ENCODE data around the gene ABHD18. TPM values are rescaled to one million over a fixed set of nuclear protein-coding genes. Genes with fewer than 3 reads are reported as not detected.
"Not testable (repeated sequence)": the region's sequence is repeated elsewhere in the genome, so short reads cannot be mapped to it uniquely, and the experiment has no call there.

ABHD18 gene
- polyA plus RNA-seq, 4 donors: 5.8 to 17.4 (median 10.0) TPM

DNA sequence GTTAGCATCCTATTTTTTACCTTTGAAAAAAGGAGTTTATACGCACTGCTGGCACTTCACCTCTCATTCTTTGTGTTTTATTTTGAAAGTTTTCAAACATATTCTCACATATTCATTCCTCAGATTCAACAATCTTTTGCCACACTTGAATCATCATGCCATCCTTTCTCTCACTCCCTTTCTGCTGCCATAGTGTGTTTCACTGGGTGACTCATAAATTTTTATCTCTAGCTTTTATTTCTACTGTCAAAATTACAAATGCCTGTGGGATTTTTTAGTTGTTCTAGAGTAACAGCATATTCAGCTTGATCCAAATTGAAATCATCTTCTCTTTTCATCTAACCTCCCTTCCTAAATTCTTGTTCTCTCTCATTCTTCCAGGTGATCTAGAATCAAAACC lies 28.2 kb upstream of the ABHD18 start:
- Histone ChIP-seq H3K4me1 (ENCODE audit: control insufficient read depth in 3 of 3, insufficient read depth in 2 of 3, low read depth in 1 of 3, low read length in 2 of 3) (no peaks in the 10 kb centered on the region), H3K9me3 (ENCODE audit: control insufficient read depth in 2 of 2, insufficient read depth in 1 of 2, low read depth in 1 of 2, low read length in 1 of 2) (no peaks in the 10 kb centered on the region), H3K4me3 (ENCODE audit: low read depth in 1 of 3, low read length in 3 of 3) (no peak overlapping the region), H3K27me3 (ENCODE audit: control insufficient read depth in 3 of 3, insufficient read depth in 3 of 3, low read length in 3 of 3) (no peaks in the 10 kb centered on the region), H3K36me3 (ENCODE audit: control insufficient read depth in 3 of 3, insufficient read depth in 2 of 3, low read depth in 1 of 3, low read length in 3 of 3) (peaks cover 2 to 11% (median 3%) of the 10 kb centered on the region in 3 donors), H3K27ac (ENCODE audit: low read depth in 1 of 3, low read length in 2 of 3) (no peak overlapping the region)
- FAIRE-seq (no peak), DNase-seq (no peak)
- WGBS, 3 donors: 97 to 100% (median 97%) methylated on average over 1 of the region's 1 CpG

- WGBS, 3 donors: 94 to 97% (median 97%) methylated on average over 2 of the region's 2 CpGs
- no peaks in the 10 kb centered on the region for H3K4me1 ChIP-seq (ENCODE audit: control insufficient read depth in 3 of 3, insufficient read depth in 2 of 3, low read depth in 1 of 3, low read length in 2 of 3)
- DNase-seq (no peak), FAIRE-seq (no peak)
- no peaks in the 10 kb centered on the region for H3K9me3 ChIP-seq (ENCODE audit: control insufficient read depth in 2 of 2, insufficient read depth in 1 of 2, low read depth in 1 of 2, low read length in 1 of 2)
- no peak overlapping the region for H3K27ac ChIP-seq (ENCODE audit: low read depth in 1 of 3, low read length in 2 of 3)
- no peaks in the 10 kb centered on the region for H3K27me3 ChIP-seq (ENCODE audit: control insufficient read depth in 3 of 3, insufficient read depth in 3 of 3, low read length in 3 of 3)
- H3K4me3 ChIP-seq (ENCODE audit: low read depth in 1 of 3, low read length in 3 of 3): no peak overlapping the region
- peaks cover 2 to 28% (median 2%) of the 10 kb centered on the region in 3 donors for H3K36me3 ChIP-seq (ENCODE audit: control insufficient read depth in 3 of 3, insufficient read depth in 2 of 3, low read depth in 1 of 3, low read length in 3 of 3)
Observed at GRCh38 chr4:127957105-127957504, 8.1 kb upstream of the ABHD18 start.

DNA sequence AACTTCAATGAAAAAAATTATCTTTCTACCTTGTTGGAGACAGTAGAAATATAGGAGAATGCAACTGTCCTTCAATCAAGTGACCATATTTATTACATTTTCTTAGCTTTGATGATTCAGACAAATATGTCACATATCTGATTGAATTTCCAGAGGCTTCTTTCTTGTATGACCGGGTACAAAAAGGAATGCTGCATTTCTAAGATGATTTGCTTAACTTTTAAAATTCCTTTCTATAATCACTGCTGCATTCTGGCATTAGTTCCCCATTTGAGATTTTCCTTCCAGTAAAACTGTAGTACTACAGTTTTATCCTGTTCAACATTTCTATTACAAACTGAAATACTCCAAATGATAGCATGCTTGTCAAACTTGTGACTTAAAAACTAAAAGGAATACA lies 5.4 kb upstream of the ABHD18 start:
- H3K27ac ChIP-seq (ENCODE audit: low read depth in 1 of 3, low read length in 2 of 3): no peak overlapping the region
- H3K4me3 ChIP-seq (ENCODE audit: low read depth in 1 of 3, low read length in 3 of 3): no peak overlapping the region
- H3K27me3 ChIP-seq (ENCODE audit: control insufficient read depth in 3 of 3, insufficient read depth in 3 of 3, low read length in 3 of 3): no peaks in the 10 kb centered on the region
- H3K36me3 ChIP-seq (ENCODE audit: control insufficient read depth in 3 of 3, insufficient read depth in 2 of 3, low read depth in 1 of 3, low read length in 3 of 3): peaks cover 0 to 19% (median 2%) of the 10 kb centered on the region in 3 donors
- H3K9me3 ChIP-seq (ENCODE audit: control insufficient read depth in 2 of 2, insufficient read depth in 1 of 2, low read depth in 1 of 2, low read length in 1 of 2): no peaks in the 10 kb centered on the region
- 83 to 89% (median 85%) methylated on average over 1 of the region's 1 CpG for WGBS, 3 donors
- no peaks in the 10 kb centered on the region for H3K4me1 ChIP-seq (ENCODE audit: control insufficient read depth in 3 of 3, insufficient read depth in 2 of 3, low read depth in 1 of 3, low read length in 2 of 3)
- no peak for FAIRE-seq
- no peak for DNase-seq

GRCh38 chr4:127963633-127964398 lies 1.4 kb upstream of the ABHD18 start:
- peak overlapping the region in 2 of 3 donors; percentile 34 to 86 for H3K4me3 ChIP-seq (ENCODE audit: low read depth in 1 of 3, low read length in 3 of 3)
- not testable (repeated sequence) for FAIRE-seq; H3K4me1 ChIP-seq (ENCODE audit: control insufficient read depth in 3 of 3, insufficient read depth in 2 of 3, low read depth in 1 of 3, low read length in 2 of 3); H3K27me3 ChIP-seq (ENCODE audit: control insufficient read depth in 3 of 3, insufficient read depth in 3 of 3, low read length in 3 of 3); DNase-seq; H3K9me3 ChIP-seq (ENCODE audit: control insufficient read depth in 2 of 2, insufficient read depth in 1 of 2, low read depth in 1 of 2, low read length in 1 of 2); H3K27ac ChIP-seq (ENCODE audit: low read depth in 1 of 3, low read length in 2 of 3); H3K36me3 ChIP-seq (ENCODE audit: control insufficient read depth in 3 of 3, insufficient read depth in 2 of 3, low read depth in 1 of 3, low read length in 3 of 3)
- 45 to 52% (median 52%) methylated on average over 26 to 34 of the region's 35 CpGs for WGBS, 3 donors

DNA sequence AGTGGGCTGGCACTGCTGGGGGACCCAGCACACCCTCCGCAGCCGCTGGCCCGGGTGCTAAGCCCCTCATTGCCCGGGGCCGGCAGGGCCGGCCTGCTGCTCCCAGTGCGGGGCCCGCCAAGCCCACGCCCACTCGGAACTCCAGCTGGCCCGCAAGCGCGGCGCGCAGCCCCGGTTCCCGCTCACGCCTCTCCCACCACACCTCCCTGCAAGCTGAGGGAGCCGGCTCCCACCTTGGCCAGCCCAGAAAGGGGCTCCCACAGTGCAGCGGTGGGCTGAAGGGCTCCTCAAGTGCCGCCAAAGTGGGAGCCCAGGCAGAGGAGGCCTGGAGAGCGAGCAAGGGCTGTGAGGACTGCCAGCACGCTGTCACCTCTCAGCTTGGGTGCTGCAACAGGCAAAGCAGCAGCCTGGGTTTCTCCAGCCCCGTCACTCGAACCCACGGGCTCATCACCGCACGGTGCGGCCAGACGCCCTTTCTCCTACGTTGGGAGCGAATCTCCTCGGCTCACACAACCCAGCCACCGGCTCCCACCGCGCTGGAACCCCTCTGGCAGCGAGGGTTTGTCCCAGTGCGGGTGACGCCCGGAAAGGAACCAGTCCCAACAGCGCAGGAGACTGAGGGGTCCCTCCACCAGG lies 662 bp upstream of the ABHD18 start:
- not testable (repeated sequence) for FAIRE-seq; H3K9me3 ChIP-seq (ENCODE audit: control insufficient read depth in 2 of 2, insufficient read depth in 1 of 2, low read depth in 1 of 2, low read length in 1 of 2); H3K36me3 ChIP-seq (ENCODE audit: control insufficient read depth in 3 of 3, insufficient read depth in 2 of 3, low read depth in 1 of 3, low read length in 3 of 3); DNase-seq; H3K4me1 ChIP-seq (ENCODE audit: control insufficient read depth in 3 of 3, insufficient read depth in 2 of 3, low read depth in 1 of 3, low read length in 2 of 3); H3K27me3 ChIP-seq (ENCODE audit: control insufficient read depth in 3 of 3, insufficient read depth in 3 of 3, low read length in 3 of 3)
- Histone ChIP-seq H3K4me3 (ENCODE audit: low read depth in 1 of 3, low read length in 3 of 3) (peak overlapping the region; percentile 75 to 98 (median 86)), H3K27ac (ENCODE audit: low read depth in 1 of 3, low read length in 2 of 3) (peak overlapping the region; percentile 98 to 100 (median 98))
- WGBS, 3 donors: 0 to 1% (median 0%) methylated on average over 25 to 41 of the region's 41 CpGs

DNA sequence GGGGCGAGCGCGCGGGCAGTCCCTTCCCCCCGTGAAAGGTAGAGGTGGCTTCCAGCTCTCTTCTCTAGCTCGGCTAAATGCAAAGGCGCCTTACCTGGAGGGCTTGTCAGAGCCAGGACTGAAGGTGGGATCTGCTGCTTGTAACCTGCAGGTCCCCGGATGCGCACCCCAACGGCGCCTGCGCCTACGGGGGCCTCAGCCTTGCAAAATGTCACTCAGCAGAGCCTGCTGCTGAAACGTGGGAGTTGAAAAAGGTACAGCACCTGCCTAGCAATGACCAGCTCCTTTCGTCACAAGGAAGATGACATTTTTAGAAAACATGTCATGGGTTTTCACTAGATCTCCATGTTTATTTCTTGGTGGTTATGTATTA lies 583 bp downstream of the ABHD18 start:
- peaks cover 2 to 4% (median 3%) of the 10 kb centered on the region in 3 donors for H3K4me1 ChIP-seq (ENCODE audit: control insufficient read depth in 3 of 3, insufficient read depth in 2 of 3, low read depth in 1 of 3, low read length in 2 of 3)
- 1% methylated on average over 9 to 15 of the region's 15 CpGs for WGBS, 3 donors
- DNase-seq (peak; percentile 69 to 89), FAIRE-seq (no peak)
- no peaks in the 10 kb centered on the region for H3K27me3 ChIP-seq (ENCODE audit: control insufficient read depth in 3 of 3, insufficient read depth in 3 of 3, low read length in 3 of 3)
- no peaks in the 10 kb centered on the region for H3K9me3 ChIP-seq (ENCODE audit: control insufficient read depth in 2 of 2, insufficient read depth in 1 of 2, low read depth in 1 of 2, low read length in 1 of 2)
- peak overlapping the region; percentile 91 to 100 (median 98) for H3K27ac ChIP-seq (ENCODE audit: low read depth in 1 of 3, low read length in 2 of 3)
- peaks cover 0 to 7% (median 0%) of the 10 kb centered on the region in 3 donors for H3K36me3 ChIP-seq (ENCODE audit: control insufficient read depth in 3 of 3, insufficient read depth in 2 of 3, low read depth in 1 of 3, low read length in 3 of 3)
- H3K4me3 ChIP-seq (ENCODE audit: low read depth in 1 of 3, low read length in 3 of 3): peak overlapping the region; percentile 58 to 98 (median 86)

DNA sequence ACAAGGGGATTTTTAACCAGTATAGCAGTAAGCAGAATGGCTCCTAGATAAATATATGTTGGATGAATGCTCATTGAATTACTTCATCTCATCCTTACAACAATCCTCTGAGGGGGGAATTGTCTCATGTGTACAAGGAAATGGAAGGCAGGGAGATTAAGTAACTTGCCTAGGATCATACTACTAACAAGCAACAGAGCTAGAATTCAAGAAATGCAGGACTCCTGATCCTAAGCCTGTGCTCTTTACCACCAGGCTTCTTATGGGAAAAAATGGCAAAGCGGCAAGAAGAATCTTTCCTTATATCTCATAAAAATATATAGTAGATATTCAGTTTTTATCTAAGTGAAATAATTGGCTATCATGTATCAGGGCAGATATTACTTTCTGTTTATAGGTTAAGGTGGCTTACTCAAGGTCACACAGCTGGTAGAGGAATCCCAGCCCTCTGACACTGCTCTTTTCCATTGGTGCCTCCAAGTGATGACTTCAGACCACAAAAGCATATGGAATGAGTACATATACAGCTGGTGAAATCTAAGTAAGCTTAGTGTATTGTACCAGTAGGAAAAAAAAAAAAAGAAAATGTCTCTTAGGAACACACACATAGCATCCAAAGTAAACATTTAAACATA lies 2.1 kb downstream of the ABHD18 start:
- peaks cover 0 to 7% (median 0%) of the 10 kb centered on the region in 3 donors for H3K36me3 ChIP-seq (ENCODE audit: control insufficient read depth in 3 of 3, insufficient read depth in 2 of 3, low read depth in 1 of 3, low read length in 3 of 3)
- DNase-seq: peak; percentile 5 to 7
- H3K4me1 ChIP-seq (ENCODE audit: control insufficient read depth in 3 of 3, insufficient read depth in 2 of 3, low read depth in 1 of 3, low read length in 2 of 3): peaks cover 2 to 4% (median 3%) of the 10 kb centered on the region in 3 donors
- no peaks in the 10 kb centered on the region for H3K27me3 ChIP-seq (ENCODE audit: control insufficient read depth in 3 of 3, insufficient read depth in 3 of 3, low read length in 3 of 3)
- H3K9me3 ChIP-seq (ENCODE audit: control insufficient read depth in 2 of 2, insufficient read depth in 1 of 2, low read depth in 1 of 2, low read length in 1 of 2): no peaks in the 10 kb centered on the region
- WGBS, 3 donors: 72 to 98% (median 90%) methylated on average over 1 of the region's 1 CpG
- H3K27ac ChIP-seq (ENCODE audit: low read depth in 1 of 3, low read length in 2 of 3): no peak overlapping the region
- H3K4me3 ChIP-seq (ENCODE audit: low read depth in 1 of 3, low read length in 3 of 3): peak overlapping the region in 1 of 3 donors; percentile 11
- FAIRE-seq: no peak

GRCh38 chr4:127968586-127968985 lies 3.4 kb downstream of the ABHD18 start:
- H3K36me3 ChIP-seq (ENCODE audit: control insufficient read depth in 3 of 3, insufficient read depth in 2 of 3, low read depth in 1 of 3, low read length in 3 of 3): peaks cover 0 to 6% (median 4%) of the 10 kb centered on the region in 3 donors
- 73 to 80% (median 79%) methylated on average over 2 of the region's 2 CpGs for WGBS, 3 donors
- DNase-seq (no peak), FAIRE-seq (no peak)
- no peaks in the 10 kb centered on the region for H3K9me3 ChIP-seq (ENCODE audit: control insufficient read depth in 2 of 2, insufficient read depth in 1 of 2, low read depth in 1 of 2, low read length in 1 of 2)
- no peaks in the 10 kb centered on the region for H3K27me3 ChIP-seq (ENCODE audit: control insufficient read depth in 3 of 3, insufficient read depth in 3 of 3, low read length in 3 of 3)
- no peak overlapping the region for H3K4me3 ChIP-seq (ENCODE audit: low read depth in 1 of 3, low read length in 3 of 3)
- H3K27ac ChIP-seq (ENCODE audit: low read depth in 1 of 3, low read length in 2 of 3): no peak overlapping the region
- peaks cover 2 to 4% (median 3%) of the 10 kb centered on the region in 3 donors for H3K4me1 ChIP-seq (ENCODE audit: control insufficient read depth in 3 of 3, insufficient read depth in 2 of 3, low read depth in 1 of 3, low read length in 2 of 3)
